DMS53 (cell line): Measurements from ENCODE around the gene KANSL2.
"Not testable (repeated sequence)": the region's sequence is repeated elsewhere in the genome, so short reads cannot be mapped to it uniquely, and the experiment has no call there.

Source experiments
- DNase-seq: peaks from one replicate; lab custom pipeline; 2025; lab: John Stamatoyannopoulos, UW

The KANSL2 gene

DNA sequence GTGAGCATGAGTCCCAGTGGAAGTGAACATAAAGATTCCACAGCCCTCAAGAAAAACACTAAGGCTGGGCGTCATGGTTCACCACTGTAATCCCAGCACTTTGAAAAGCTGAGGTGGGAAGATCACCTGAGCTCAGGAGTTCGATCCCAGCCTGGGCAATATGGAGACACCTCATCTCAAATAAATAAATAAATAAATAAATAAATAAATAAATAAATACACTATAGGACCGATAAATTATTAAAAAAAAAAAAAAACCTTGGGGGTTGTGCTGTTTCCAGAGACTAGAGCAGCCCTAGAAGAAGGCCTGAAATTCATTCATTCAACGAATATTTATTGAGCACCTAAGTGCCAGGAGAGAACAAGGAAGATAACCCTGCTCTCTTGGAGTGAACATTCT lies 1.5 kb upstream of the KANSL2 start:
- DNase-seq: no peak

GRCh38 chr12:48682927-48683326 lies 889 bp upstream of the KANSL2 start:
- DNase-seq: no peak

DNA sequence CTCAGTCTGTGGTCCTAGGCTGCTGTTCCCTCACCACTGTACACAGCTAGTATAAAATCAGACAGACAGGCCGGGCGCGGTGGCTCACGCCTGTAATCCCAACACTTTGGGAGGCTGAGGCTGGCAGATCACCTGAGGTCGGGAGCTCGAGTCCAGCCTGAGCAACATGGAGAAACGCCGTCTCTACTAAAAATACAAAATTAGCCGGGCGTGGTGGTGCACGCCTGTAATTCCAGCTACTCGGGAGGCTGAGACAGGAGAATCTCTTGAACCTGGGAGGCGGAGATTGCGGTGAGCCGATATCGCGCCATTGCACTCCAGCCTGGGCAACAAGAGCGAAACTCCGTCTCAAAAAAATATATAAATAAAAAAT lies 481 bp upstream of the KANSL2 start:
- not testable (repeated sequence) for DNase-seq

DNA sequence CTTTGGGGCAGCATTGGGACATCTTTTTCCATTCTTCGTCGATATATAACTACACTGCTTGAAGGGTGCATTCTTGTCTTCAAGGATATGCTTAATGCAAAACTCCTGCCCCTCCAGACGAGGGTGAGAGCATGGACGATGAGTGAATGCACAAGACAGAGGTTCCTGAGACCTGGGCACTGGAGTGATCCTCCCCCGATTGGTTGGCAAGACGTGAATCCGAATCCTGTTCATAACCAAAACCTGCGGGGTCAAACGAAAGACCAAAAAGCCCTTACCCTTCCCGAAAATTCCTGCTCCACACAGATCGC lies 684 bp downstream of the KANSL2 start:
- DNase-seq: no peak

DNA sequence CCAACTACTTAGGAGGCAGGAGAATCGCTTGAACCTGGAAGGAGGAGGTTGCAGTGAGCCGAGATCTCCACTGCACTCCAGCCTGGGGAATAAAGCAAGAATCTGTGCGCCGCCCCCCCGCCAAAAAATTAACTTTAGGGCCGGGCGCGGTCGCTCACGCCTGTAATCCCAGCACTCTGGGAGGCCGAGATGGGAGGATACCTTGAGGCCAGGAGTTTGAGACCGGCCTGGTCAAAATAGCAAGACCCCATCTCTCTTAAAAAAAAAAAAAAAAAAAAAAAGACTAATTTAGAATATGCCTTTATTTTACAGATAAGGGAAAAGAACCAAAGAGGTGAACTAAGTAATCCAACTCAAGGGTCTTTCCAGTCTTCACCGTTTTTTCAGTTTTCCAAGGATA lies 1.2 kb downstream of the KANSL2 start:
- no peak for DNase-seq

DNA sequence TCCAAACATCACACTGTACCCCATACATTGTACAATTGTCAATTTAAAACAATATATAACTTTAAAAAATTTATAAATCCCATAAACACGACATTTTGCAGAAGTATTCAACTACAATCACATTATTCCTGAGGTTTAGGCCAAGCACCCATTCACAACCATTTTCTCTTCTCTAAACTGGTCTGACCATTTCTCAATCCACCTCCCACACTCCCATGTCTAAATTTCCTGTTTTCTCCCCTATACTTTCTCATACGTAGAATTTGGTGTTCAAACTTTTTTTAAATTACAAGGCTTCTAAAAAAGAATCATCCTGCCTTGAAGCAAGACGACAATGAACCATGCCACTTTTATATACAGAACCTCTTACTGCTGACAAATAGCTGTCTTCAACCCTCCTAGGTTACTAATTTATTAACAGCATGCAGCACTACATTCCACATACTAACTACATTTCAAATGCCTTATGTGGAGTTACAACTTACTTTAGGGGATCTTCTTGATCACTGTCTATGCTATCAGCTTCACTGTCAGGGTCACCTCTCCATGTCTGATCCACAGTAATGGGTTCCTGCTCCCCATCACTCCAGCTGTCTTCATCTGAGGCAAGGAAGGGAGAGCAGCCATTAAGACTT lies 3.4 kb downstream of the KANSL2 start:
- DNase-seq: no peak

GRCh38 chr12:48671231-48671856 lies 10.7 kb downstream of the KANSL2 start:
- no peak for DNase-seq

- DNase-seq: no peak
Measured at GRCh38 chr12:48668996-48669395, 13.0 kb downstream of the KANSL2 start.

DNA sequence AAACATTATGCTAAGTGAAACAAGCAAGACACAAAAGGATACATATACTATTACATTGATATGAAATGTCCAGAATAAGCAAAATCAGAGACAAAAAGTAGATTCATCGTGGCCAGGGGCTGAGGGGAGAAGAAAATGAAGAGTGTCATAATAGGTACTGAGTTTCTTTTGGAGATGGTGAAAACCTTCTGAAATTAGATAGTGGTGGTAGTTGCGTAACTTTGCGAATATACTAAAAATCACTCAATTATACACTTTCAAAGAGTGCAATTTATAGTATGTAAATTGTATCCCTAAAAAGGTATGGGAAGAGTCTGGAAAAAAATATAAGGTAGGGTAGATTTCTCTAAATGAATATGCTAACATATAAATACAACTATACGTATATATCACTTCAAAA lies 22.2 kb downstream of the KANSL2 start:
- DNase-seq: no peak

DNA sequence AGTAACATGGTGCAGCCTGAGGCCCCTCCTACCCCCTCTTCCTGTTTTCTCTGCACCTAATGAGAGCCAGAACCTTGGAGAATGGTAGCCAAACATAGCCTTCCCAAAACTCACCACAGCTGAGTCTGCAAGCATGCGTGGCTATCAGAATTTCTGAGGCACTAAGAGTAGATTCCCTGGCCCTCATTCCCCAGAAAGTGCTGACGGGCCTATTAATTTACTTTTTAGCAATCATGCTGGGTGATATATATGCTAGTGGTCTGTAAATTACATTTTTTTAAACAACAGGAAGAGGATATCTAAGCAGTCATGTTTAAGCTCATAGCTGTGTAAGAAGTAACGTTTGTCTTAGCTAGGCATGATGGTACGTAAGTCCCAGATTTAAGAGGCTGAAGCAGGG lies 30.4 kb downstream of the KANSL2 start:
- no peak for DNase-seq

- not testable (repeated sequence) for DNase-seq
Measured at GRCh38 chr12:48645354-48645753, 36.7 kb downstream of the KANSL2 start.

DNA sequence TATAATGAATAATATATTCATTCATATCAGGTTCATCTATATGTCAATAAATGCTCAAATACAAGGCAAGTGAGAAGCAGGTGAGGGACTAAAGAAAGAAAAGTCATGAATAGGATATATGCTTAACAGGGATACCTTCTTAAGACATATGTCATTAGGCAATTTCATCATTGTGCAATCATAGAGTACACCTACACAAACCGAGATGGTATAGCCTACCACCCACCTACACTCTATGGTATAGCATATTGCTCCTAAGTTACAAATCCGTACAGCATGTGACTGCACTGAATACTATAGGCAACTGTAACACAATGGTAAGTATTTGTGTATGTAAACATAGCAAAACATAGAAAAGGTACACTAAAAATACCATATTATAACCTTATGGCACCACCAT lies 39.0 kb downstream of the KANSL2 start:
- DNase-seq: no peak

DNA sequence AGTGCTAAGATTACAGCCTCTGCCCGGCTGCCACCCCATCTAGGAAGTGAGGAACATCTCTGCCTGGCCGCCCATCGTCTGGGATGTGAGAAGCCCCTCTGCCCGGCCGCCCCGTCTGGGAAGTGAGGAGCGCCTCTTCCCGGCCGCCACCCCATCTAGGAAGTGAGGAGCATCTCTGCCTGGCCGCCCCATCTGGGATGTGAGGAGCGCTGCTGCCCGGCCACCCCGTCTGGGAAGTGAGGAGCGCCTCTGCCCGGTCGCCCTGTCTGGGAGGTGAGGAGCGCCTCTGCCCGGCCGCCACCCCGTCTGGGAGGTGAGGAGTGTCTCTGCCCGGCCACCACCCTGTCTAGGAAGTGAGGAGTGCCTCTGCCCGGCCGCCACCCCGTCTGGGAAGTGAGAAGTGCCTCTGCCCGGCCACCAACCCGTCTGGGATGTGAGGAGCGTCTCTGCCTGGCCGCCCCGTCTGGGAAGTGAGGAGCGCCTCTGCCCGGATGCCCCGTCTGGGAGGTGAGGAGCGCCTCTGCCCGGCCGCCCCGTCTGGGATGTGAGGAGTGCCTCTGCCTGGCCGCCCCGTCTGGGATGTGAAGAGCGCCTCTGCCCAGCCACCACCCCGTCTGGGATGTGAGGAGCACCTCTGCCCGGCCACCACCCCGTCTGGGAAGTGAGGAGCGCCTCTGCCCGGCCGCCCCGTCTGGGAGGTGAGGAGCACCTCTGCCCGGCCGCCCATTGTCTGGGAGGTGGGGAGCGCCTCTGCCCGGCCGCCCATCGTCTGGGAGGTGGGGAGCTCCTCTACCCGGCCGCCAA lies 40.1 kb downstream of the KANSL2 start:
- DNase-seq: not testable (repeated sequence)

- no peak for DNase-seq
Measured at GRCh38 chr12:48640854-48641253, 41.2 kb downstream of the KANSL2 start.

DNA sequence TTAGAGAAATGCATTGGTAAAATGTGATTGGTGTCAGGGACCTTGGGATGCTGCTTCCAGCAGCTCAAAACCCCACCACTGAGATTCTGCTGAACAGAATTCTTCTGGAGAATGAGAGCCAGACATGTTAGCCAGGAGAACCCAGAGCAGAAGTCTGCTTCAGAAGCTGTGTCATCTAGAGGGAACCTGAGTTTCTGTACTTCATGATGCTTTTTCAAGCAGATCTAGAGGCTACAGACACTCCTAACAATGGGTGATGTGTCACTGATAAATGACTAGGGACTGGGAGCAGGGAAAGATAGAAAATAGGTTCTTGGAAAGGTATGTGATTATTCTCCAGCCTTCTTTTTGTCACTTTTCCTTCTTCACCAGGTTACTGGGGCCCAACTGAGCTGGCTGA lies 41.6 kb downstream of the KANSL2 start:
- no peak for DNase-seq

GRCh38 chr12:48631071-48631470 lies 51.0 kb downstream of the KANSL2 start:
- no peak for DNase-seq

DNA sequence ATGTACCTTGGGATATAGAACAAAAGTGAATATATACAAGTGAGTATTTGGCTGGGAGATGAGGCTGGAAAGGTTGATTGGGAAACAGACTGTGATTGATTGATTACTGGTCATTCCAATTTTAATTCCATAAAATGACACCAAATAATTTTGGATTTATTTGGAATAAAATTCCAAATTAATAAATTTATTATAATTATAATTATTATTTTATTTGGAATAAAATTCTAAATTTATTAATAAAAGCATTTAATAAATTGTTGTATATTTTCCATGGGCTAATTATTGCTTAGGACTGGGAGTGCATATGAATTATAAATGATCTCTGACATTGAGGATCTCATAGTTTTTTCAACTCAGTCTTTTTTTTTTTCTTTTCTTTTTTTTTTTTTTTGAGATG lies 51.7 kb downstream of the KANSL2 start:
- DNase-seq: no peak

GRCh38 chr12:48629541-48629940 lies 52.5 kb downstream of the KANSL2 start:
- no peak for DNase-seq

GRCh38 chr12:48627556-48627955 lies 54.5 kb downstream of the KANSL2 start:
- no peak for DNase-seq

DNA sequence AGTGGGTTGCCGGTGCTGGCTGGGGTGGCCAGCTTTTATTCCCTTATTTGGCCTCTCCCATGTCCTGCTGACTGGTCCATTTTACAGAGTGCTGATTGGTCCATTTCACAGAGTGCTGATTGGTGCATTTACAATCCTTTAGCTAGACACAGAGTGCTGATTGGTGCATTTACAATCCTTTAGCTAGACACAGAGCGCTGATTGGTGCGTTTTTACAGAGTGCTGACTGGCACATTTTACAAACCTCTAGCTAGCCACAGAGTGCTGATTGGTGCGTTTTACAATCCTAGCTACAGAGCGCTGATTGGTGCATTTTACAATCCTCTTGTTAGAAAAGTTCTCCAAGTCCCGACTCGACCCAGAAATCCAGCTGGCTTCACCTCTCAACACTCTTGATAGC lies 59.0 kb downstream of the KANSL2 start:
- not testable (repeated sequence) for DNase-seq

DNA sequence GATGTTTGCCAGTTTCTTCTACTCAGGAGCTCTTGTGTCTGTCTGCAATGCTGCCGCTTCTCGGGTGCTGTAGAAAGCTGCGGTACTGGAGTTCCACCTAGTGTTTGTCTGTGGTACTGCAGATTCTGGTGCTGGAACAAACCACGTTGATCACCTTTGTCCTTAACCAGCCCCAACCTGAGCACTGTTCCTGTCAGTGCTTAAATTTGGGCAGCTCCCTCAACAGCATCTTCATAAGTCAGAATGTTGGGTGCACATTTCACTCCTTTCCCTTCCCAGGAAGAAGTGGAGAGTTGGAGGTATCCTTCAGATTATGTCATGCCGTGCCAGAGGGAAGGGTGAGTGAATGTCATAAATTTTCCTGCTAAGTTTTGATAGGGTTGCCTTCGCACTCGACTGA lies 63.5 kb downstream of the KANSL2 start:
- DNase-seq: peak; percentile 93

GRCh38 chr12:48615681-48616080 lies 66.4 kb downstream of the KANSL2 start:
- peak; percentile 38 for DNase-seq

DNA sequence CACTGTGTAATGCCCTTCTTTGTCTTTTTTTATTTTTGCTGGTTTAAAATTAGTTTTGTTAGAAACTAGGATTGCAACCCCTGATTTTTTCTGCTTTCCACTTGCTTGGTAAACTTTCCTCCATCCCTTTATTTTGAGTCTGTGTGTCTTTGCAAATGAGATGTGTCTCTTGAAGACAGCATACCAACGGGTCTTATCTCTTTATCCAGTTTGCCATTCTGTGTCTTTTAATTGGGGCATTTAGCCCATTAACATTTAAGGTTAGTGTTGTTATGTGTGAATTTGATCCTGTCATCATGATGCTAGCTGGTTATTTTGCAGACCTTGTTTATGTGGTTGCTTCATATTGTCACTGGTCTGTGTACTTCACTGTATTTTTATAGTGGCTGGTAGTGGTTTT lies 68.7 kb downstream of the KANSL2 start:
- DNase-seq: no peak
